Loucy (cell line): ENCODE data around the gene SLC15A2.

Experiments used
- EZH2phosphoT487 ChIP-seq: fragments of 200-600 bp; IDR thresholded peaks from 2 replicates; pipeline ENCODE4 v1.6.1; 2018; ENCODE audit warnings: antibody characterized with exemption, mild to moderate bottlenecking, moderate library complexity, borderline replicate concordance
- TF ChIP-seq, protein P1 (sequence below): fragments of 200-600 bp; sonication (generic); conservative IDR thresholded peaks from 2 replicates; pipeline ENCODE4 v1.5.1; 2014; ENCODE audit warnings: mild to moderate bottlenecking, antibody characterized with exemption, low read length

GRCh38 chr3:121896823-121897222 lies 2.6 kb downstream of the SLC15A2 start:
- TF ChIP-seq, protein P1, sequence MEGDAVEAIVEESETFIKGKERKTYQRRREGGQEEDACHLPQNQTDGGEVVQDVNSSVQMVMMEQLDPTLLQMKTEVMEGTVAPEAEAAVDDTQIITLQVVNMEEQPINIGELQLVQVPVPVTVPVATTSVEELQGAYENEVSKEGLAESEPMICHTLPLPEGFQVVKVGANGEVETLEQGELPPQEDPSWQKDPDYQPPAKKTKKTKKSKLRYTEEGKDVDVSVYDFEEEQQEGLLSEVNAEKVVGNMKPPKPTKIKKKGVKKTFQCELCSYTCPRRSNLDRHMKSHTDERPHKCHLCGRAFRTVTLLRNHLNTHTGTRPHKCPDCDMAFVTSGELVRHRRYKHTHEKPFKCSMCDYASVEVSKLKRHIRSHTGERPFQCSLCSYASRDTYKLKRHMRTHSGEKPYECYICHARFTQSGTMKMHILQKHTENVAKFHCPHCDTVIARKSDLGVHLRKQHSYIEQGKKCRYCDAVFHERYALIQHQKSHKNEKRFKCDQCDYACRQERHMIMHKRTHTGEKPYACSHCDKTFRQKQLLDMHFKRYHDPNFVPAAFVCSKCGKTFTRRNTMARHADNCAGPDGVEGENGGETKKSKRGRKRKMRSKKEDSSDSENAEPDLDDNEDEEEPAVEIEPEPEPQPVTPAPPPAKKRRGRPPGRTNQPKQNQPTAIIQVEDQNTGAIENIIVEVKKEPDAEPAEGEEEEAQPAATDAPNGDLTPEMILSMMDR = no peak
- TF ChIP-seq EZH2phosphoT487 = no peak
